ENCODE results near the gene TBC1D2.
A peak's percentile ranks its signal among the peaks of the same experiment; 100 is the strongest.
"Not testable (repeated sequence)": the region's sequence is repeated elsewhere in the genome, so short reads cannot be mapped to it uniquely, and the experiment has no call there.

TBC1D2 gene

DNA sequence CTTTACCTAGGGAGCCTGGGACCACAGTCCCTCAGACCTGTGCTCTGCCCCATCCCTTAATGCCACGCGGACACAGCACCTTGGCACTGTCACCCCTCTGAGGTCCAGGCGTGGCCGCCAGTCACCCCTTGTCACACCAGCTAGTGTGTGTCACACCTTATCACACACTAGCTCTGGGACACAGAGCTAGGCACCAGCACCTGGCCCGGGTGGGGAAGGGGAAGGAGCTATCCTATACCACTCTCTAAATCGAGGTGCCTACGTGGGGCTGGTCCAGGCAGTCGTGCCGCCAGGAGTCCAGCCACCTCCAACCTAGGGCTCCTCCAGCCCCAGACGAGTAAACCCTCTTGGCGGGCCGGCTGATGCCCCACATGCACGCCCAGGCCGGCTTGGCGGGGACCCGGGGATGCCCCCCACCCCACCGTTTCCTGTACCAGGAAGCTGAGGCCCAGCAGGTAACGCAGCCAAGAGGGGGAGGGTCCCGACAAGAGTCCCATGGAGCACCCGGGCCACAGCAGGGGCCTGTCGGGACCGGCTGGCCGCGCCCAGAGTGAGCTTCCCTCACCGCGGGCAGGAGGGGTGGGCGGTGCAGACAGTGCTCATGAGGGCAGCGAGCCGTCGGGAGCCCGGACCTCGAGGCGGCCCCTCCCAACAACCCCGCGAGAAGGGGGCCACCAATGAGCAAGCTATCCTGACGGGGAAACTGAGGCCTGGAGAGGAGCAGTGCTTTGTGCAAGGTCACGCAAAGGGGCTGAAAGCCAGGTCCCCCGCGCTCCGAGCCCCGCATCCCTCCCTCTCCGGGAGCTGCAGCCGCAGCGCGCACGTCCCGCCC, 63.6 kb downstream of the TBC1D2 start:
- peak in 3 of 51 donors; percentile 3 to 37 (median 6) for DNase-seq

- no peak for DNase-seq
Measured at GRCh38 chr9:98191181-98191608, 64.3 kb downstream of the TBC1D2 start.

GRCh38 chr9:98190757-98191105, 64.7 kb downstream of the TBC1D2 start:
- no peak for DNase-seq

- no peak for DNase-seq
Measured at GRCh38 chr9:98189412-98189811, 66.0 kb downstream of the TBC1D2 start.

GRCh38 chr9:98187926-98188325, 67.5 kb downstream of the TBC1D2 start:
- no peak for DNase-seq

DNA sequence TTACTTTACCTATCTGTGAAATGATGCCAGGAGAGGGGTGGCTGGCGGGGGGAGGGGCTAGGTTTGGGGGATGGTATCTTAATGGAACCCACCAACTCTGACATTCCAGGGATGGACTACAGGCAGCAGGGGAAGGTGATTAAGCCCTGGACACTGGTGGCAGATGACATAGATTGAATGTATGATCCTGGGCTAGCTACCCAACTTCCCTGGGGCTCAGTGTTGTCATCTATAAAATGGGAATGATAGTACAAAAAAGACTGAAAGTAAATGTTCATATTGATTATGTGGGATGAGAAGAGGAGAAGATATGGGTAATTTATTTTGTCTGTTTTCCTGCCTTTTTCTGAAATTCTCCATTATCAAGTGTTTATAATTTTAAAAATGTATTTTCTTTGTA, 69.2 kb downstream of the TBC1D2 start:
- DNase-seq: no peak

DNA sequence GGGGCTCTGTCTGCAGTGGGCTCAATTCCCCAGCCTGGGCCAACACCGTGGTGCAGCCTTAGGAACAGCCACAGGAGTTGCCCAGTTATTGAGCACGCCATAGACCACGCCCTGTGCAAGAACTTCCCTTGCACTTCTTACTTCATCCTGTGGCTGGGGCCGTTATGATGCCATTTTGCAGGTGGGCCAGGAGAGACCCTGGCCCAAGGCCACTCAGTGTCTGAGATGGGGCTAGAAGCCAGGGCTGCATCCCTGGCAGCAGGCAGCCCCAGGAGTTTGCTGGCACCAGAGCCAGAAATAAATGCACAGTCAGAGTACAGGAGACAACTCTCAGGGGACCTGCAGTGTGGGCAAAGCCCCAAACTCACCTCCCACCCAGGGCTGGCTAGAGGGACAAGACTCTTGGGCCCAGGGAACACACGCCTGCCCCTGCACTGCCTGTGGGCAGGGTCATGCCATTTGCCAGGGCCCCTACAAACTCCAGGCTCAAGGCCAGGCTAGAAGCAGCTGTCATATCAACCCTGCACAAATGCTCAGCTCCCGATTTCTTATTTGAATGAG, 69.8 kb downstream of the TBC1D2 start:
- no peak for DNase-seq

DNA sequence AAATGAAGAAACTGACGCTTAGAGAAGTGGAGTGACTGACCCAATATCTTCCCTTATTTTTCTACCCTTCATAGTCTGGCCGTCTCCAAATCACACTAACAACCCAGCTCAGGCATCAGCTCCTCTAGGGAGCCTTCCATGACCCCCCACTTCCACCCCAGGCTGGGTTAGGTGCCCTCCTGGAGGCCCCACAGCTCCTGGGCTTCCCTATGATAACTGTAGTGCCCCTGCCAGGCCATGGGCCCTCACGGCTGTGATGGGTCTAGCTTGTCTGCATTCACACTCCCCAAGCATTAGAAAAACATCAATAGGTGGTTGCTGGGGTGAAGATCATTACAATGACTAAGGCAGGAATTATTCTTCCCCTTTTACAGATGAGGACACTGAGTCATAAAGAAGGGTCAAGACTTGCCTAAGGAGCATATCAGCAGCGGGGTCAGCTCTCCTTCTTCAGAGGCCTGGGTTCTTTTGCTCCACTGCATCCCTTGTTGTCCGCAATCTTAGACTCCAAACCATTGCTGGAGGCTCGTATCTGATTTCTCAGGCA, 70.4 kb downstream of the TBC1D2 start:
- no peak for DNase-seq

DNA sequence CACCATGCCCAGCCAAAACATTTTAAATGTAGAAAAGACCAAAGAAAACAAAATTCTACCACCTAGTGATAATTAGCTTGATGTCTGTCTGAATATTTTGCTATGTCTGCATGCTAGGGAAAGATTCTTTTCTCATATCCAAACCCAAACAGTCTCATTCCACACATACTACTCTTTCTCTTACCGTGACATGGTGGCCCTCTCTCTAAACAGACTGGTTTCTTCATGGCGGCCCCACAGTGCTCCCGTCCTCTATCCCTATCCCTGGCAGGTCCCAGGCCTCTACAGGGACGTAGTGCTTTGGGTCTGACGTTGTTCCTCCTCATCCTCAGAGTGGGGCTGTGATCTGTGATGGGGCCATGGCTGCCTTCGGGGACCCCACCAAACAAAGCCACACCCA, 71.1 kb downstream of the TBC1D2 start:
- DNase-seq: no peak

DNA sequence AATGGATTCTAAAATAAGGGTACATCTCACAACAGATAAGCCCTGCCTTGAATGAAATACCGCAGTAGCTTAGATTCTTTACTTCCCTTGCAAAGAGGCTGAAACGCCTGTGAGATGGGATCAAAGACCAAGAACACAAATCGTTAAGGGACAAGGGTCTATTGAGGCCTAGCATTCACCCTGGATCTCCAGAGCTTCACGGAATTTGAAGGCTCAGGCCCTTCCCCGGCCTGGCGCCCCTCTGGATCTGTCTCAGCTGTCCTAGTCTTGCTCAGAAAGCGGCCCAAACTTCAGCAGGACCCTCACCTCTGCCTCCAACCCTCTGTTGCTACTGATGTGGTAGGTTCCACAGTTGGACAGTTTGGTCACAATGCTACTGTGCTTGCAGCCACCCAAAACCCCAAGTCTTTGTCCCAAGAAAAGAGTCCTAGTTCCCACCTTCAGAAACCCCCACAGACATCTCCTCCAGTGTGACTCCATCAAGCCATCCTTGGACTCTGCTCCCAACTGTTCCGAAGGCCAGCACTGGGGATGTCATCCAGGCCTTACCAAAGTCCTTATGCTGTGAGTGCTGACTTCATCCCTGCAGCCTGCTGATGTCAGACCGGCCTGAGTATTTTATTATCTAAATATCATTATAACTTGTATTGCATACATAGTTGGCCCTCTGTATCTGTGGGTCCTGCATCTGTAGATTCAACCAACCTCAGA, 72.4 kb downstream of the TBC1D2 start:
- no peak for DNase-seq

GRCh38 chr9:98182069-98182820, 73.2 kb downstream of the TBC1D2 start:
- DNase-seq: no peak

DNA sequence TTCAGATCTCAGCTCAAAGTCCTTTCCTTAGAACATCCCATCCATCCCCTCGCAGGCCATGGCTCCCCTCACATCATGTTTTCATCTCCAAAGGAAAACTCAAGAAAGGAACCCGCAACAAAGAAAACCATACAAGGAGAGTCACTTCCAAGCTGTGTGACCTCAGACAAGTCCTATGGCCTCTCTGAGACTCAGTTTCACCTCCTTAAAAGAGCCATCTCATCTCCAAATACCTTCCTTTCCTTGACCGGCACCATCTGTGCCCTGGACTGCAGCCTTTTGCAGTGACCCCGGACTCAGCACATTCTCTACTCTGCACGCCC, 73.7 kb downstream of the TBC1D2 start:
- no peak for DNase-seq

GRCh38 chr9:98180996-98181395, 74.5 kb downstream of the TBC1D2 start:
- DNase-seq: no peak

GRCh38 chr9:98178874-98179850, 76.3 kb downstream of the TBC1D2 start:
- no peak for DNase-seq

DNA sequence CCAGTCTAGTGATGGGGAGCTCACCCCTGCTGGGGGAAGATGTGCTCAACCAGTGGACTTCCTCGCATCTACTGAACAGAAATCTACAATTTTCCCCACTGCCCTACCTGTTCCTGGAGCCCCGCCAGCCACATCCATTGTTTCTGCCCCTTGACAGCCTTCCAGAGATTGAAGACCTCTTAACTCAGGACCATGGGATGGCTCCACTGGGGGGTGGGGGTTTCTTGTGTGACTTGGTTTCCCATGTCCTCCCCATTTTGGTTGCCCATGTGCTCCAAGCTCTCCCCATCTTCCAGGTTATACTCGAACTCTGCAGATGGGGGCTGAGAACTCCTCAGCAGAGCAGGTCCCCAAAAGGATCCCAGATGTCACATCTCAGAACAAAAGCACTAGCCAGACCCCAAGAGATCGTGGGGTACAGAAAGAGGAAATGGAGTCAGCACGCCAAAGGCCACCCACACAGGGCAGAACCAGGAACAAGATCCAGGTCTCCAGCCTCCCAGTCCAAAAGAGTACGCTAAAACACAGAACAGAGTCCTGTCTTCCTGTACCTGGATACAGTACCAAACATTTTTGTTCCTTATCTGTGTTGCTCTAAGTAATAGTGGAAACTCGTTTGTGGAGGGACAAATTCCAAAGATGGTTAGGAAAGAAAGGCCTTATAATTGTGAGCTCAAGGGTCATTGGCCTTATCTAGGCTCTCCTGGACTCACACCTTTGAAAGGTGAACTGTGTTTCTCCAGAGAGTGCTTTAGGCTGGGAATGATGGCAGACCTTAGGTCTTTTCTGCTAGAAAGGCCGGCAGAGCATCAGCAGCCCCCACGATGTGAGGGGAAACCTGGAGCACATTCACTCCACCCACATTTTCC, 78.8 kb downstream of the TBC1D2 start:
- no peak for DNase-seq

- DNase-seq: no peak
Measured at GRCh38 chr9:98175762-98176161, 79.7 kb downstream of the TBC1D2 start.

- no peak for DNase-seq
Measured at GRCh38 chr9:98175028-98175569, 80.3 kb downstream of the TBC1D2 start.

GRCh38 chr9:98174502-98174918, 80.9 kb downstream of the TBC1D2 start:
- not testable (repeated sequence) for DNase-seq

GRCh38 chr9:98173181-98173580, 82.3 kb downstream of the TBC1D2 start:
- DNase-seq: no peak

All from hypothalamus (tissue), 51 donors.